PFSK-1 (cell line): Measurements from ENCODE around the gene ZNF622.

Experiments
- FOXP2 ChIP-seq: optimal IDR thresholded peaks from 2 replicates; pipeline ENCODE3; 2011; ENCODE audit warnings: borderline replicate concordance, control low read depth, inconsistent platforms; ENCODE audit not compliant: insufficient read depth; ENCODE audit errors: extremely low read length, extremely low read depth
- POLR2AphosphoS5 ChIP-seq: IDR thresholded peaks from 2 replicates; pipeline ENCODE4 v1.6.1; 2012; ENCODE audit warnings: low read depth, mild to moderate bottlenecking, control low read depth, low read length, moderate library complexity
- SIN3A ChIP-seq: IDR thresholded peaks from 2 replicates; pipeline ENCODE4 v1.6.1; 2012; ENCODE audit warnings: mild to moderate bottlenecking, low read length, moderate library complexity, borderline replicate concordance; ENCODE audit not compliant: insufficient read depth
- TAF1 ChIP-seq: IDR thresholded peaks from 2 replicates; pipeline ENCODE4 v1.6.1; 2012; ENCODE audit warnings: low read length, control low read depth, borderline replicate concordance; ENCODE audit not compliant: insufficient read depth
- TF ChIP-seq, protein P1 (sequence below), 2 experiments: IDR thresholded peaks; 2 replicates each; pipeline versions ENCODE4 v1.6.1 to v1.8.0; 2011 to 2012; ENCODE audit warnings: low read depth in 2 of 2, low read length in 2 of 2, control low read depth in 1 of 2, inconsistent platforms in 1 of 2, mild to moderate bottlenecking in 1 of 2, moderate library complexity in 1 of 2; ENCODE audit not compliant: insufficient read depth in 1 of 2

ZNF622 gene

DNA sequence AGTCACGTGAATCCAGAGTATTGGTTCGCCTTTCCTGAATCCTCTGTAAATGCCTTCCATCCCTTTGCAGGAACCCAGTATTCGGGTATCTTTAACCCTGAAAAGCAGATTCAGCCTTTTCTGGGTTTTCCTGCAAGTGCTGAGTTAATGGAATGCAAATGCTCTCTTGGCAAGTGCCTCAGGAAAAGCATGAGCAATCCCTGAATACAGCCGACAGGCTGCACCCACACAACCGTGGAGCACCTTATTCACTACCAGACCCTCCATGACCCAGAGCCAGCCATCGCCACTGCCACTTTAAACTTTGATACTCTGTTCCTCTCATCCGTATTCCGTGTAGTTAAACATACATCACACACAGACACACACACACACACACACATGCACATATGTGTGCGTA, 54.4 kb downstream of the ZNF622 start:
- TF ChIP-seq FOXP2 = no peak
- TF ChIP-seq, protein P1, sequence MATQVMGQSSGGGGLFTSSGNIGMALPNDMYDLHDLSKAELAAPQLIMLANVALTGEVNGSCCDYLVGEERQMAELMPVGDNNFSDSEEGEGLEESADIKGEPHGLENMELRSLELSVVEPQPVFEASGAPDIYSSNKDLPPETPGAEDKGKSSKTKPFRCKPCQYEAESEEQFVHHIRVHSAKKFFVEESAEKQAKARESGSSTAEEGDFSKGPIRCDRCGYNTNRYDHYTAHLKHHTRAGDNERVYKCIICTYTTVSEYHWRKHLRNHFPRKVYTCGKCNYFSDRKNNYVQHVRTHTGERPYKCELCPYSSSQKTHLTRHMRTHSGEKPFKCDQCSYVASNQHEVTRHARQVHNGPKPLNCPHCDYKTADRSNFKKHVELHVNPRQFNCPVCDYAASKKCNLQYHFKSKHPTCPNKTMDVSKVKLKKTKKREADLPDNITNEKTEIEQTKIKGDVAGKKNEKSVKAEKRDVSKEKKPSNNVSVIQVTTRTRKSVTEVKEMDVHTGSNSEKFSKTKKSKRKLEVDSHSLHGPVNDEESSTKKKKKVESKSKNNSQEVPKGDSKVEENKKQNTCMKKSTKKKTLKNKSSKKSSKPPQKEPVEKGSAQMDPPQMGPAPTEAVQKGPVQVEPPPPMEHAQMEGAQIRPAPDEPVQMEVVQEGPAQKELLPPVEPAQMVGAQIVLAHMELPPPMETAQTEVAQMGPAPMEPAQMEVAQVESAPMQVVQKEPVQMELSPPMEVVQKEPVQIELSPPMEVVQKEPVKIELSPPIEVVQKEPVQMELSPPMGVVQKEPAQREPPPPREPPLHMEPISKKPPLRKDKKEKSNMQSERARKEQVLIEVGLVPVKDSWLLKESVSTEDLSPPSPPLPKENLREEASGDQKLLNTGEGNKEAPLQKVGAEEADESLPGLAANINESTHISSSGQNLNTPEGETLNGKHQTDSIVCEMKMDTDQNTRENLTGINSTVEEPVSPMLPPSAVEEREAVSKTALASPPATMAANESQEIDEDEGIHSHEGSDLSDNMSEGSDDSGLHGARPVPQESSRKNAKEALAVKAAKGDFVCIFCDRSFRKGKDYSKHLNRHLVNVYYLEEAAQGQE (IDR thresholded peaks at IDR 0.05; ENCODE audit: insufficient read depth in 1 of 2, low read depth in 2 of 2, low read length in 2 of 2) = no peak
- TF ChIP-seq SIN3A = no peak
- TF ChIP-seq POLR2AphosphoS5 = no peak
- no peak for TF ChIP-seq TAF1

DNA sequence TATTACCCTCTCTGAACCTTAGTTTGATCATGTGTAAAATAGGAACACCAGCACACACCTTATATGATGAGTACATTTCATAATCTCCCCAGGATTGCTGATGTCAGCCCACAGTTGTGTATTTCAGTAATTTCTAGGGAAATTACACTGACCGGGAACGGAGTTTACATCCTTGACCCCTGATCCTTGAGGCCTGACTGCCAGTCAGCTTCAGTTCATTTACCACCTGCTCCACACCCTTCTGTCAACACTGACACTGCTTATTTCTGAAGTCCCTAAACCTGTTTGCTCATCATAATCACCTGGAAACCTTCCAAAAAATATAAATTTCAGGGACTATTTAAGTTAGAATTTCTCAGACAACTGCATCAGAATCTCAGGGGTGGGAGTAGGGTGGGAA, 55.3 kb downstream of the ZNF622 start:
- TF ChIP-seq SIN3A (no peak), FOXP2 (no peak), POLR2AphosphoS5 (no peak), TAF1 (no peak)
- TF ChIP-seq, protein P1 (IDR thresholded peaks at IDR 0.05; ENCODE audit: insufficient read depth in 1 of 2, low read depth in 2 of 2, low read length in 2 of 2) = no peak

DNA sequence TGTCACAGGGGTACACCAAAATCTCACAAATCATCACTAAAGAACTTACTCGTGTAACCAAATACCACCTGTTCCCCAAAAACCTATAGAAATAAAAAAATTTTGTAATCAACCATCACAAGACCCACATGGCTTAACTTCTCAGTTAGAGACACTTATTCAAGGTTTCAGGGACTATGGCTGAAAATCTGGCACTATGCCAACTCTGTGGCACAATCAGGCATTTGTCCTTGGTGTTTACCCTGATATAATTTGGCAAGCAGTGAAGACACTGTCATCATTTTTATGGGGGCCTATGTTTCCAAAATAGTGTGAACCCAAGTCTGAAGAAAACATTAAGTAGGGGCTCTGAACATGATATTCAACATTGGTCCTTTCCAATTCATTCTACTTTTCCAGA, 59.0 kb downstream of the ZNF622 start:
- TF ChIP-seq FOXP2 (no peak), POLR2AphosphoS5 (no peak), SIN3A (no peak), TAF1 (no peak)
- TF ChIP-seq, protein P1 (IDR thresholded peaks at IDR 0.05; ENCODE audit: insufficient read depth in 1 of 2, low read depth in 2 of 2, low read length in 2 of 2) = no peak

DNA sequence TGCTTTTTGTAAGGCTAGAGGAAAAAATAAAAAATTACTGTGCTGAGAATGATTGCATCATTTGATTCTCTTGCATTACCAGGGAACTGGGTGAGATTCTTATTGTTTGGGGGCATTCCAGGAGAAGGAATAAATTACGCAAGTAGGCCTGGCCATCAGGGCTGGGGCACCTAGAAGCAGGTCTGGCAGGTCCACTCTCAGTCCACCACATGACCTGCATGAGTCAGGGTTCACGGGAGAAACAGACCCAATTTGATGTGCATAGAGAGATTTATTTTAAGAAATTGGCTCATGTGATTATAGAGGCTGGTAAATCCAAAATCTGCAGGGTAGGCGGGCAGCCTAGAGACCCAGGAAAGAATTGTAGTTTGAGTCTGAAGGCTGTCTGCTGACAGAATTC, 59.6 kb downstream of the ZNF622 start:
- TF ChIP-seq SIN3A (no peak), POLR2AphosphoS5 (no peak), FOXP2 (no peak), TAF1 (no peak)
- TF ChIP-seq, protein P1 (IDR thresholded peaks at IDR 0.05; ENCODE audit: insufficient read depth in 1 of 2, low read depth in 2 of 2, low read length in 2 of 2) = no peak
